Measurements from ENCODE around the gene SH3RF3.

Gene SH3RF3

GRCh38 chr2:109538546-109538945 lies 409.5 kb downstream of the SH3RF3 start:
- DNase-seq = no peak

DNA sequence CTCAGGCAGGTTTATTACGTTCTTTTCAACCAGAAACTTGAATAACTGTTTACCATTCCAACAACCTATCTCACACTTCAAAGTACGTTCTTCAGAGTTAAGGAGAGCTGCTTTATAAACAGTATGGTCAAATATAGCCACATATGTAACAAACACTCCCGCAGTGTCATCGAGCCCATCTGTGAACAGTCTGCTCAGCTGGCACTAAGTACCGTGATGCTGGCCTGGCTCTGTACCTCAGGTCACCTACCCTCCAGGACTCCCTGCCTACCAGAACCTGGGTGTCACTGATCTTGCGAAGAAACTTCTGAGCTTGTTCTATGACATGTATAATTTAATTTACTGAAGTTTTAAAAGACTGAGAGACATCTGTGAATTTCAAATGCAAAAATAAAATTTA lies 413.4 kb downstream of the SH3RF3 start:
- DNase-seq = no peak

DNA sequence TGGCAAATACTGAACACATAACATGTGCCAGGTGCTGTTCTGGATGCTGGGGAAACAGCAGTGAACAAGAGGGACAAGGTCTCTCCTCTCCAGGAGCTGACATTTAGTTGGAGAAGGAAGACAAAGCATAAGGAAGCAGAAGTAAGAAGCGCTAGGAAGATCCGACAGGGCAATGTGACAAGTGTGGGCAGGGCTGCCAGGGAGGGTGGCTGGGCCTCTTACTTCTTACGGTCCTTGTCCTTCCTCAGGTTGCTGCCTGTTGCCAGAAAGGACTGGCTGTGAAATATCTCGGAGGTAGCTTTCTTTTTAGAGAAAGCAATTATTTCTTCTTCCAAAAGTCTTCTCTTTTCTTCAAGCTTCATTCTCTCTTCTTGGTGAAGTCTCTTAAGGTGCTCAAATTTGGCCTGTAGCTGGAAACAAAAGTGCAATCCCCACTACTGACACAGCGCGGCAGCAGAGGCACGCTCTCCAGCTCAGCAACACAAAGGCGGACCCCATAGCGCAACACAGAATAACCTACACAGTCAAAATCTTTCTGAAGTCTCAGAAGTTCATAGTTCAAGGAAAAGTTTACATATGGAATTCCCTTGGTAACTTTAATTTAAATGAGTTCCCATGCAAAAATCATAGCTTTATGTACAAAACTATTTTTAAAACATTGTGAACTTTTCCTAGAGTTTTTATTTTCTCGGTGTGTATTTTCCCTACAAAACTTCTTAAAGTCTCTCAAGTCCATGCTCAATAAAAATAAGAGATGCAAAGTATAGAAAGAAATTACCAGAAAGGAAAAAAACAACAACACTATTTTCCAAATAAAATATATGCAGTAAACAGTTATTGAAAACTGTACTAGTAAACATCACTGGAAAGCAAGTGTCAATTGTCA lies 417.1 kb downstream of the SH3RF3 start:
- DNase-seq = peak; percentile 11

- no peak for DNase-seq
Measured at GRCh38 chr2:109547280-109547679, 418.3 kb downstream of the SH3RF3 start.

DNA sequence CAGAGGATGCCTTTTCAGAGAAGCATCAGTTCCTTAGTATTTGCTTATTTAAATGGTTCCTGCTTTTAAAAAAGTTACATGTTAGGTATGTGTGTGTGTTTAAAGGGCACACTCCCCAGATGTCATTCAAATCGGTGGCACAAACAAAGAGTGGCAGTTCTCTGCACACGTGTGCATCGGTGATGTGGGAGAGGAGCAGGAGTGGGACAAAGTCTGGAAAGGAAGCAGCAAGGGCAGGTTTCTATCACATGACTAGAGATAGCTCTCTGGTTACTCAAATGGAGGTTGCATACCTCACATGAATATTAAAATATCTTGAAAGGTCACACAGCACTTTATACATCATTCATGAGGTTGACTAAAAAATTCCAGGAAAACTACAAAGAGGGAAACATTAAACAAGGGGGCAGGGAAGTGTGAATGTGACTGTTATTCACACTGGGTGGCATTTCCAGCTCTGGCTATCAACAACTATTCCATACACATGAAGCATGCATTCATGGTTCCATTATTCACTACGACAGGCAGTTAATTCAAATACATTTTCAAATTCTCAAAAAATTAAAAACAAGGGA lies 420.1 kb downstream of the SH3RF3 start:
- no peak for DNase-seq

Measured in NCI-H2029 treated with DMSO at 0.1 percent for 48 hours (cell line).